Hepatocyte (in vitro differentiated cells): ENCODE data around the gene OR6C75.

Source experiments
- CTCF ChIP-seq: fragments of 200-600 bp; sonication (generic); IDR thresholded peaks from 2 replicates; pipeline ENCODE4 v1.5.1; 2016; ENCODE audit warnings: antibody characterized with exemption, mild to moderate bottlenecking; ENCODE audit not compliant: poor library complexity
- EZH2 ChIP-seq: fragments of 200-600 bp; sonication (generic); IDR thresholded peaks from 2 replicates; pipeline ENCODE4 v1.6.1; 2016; ENCODE audit warnings: antibody characterized with exemption, mild to moderate bottlenecking, borderline replicate concordance
- EZH2phosphoT487 ChIP-seq: fragments of 200-600 bp; sonication (generic); IDR thresholded peaks from one replicate; pipeline ENCODE4 v1.6.1; 2018; ENCODE audit warnings: antibody characterized with exemption, mild to moderate bottlenecking, low read depth, moderate library complexity; ENCODE audit not compliant: unreplicated experiment, severe bottlenecking

- TF ChIP-seq CTCF (no peak), EZH2 (no peak), EZH2phosphoT487 (no peak)
These were observed 33.6 kb downstream of the OR6C75 start for GRCh38 chr12:55396326-55396725.
